HG03342 (cell line): Measurements from ENCODE around the gene NR1H4.
A peak's percentile ranks its signal among the peaks of the same experiment; 100 is the strongest.
"Not testable (repeated sequence)": the region's sequence is repeated elsewhere in the genome, so short reads cannot be mapped to it uniquely, and the experiment has no call there.

ENCODE experiments used
- ATAC-seq: cut with Tn5 transposase; IDR thresholded peaks from one replicate; pipeline ENCODE4 v1.9.1; 2021; ENCODE audit warnings: mild to moderate bottlenecking, moderate library complexity; ENCODE audit not compliant: unreplicated experiment

Gene NR1H4

DNA sequence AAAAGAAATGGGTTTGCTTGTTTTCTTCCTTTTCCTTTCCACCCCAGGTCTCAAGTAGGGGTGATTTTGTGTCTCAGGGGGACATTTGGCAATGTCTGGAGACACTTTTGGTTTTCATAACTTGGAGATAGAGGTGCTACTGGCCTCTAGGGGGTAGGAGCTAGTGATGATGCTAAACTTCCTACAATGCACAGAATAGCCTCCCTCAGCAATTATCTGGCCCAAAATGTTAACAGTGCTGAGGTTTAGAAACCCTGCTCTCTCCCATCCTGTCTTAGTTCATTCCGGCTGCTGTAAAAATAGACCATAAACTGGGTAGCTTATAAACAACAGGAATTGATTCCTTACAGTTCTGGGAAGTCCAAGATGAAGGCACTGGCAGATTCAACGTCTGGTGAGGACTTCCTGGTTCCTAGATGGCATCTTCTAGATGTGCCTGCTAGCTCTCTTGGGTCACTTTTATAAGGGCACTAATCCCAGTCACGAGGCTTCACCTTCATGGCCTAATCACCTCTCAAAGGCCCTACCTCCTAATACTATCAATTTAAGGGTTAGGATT is 92.4 kb downstream of the NR1H4 start:
- ATAC-seq = no peak

DNA sequence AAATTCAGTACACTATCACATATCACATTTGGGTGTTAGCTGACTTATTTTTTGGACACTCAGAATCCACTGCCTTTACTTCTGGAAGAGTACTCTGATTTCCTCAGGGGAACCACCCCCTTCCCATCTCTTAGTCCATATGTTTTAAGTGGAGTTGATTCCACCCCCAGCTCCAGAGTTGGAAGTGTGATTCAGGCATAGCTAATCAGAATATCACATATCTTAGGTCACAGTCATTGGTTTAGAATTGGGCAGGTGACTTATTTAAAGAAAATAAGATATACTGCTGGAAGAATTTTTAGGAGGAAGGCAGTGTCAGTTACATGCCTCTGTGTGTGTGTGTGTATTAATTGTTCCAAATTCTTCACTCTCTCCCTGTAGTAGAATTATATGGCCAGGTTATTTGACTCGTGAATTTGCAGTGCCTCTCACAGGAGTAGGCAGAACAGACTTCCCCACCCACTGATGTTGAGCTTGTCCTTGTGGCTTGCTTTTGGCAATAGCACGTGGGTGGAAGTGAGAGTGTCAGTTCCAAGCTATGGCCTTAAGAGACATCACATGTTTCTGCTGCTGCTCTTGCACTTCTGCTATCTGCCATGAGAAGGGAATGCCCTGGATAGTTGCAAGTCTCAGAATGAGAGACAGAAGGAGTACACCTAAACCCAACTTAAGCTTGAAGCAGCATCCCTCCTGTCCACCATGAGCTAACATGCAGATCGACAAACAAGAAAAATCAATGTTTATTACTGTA is 93.4 kb downstream of the NR1H4 start:
- ATAC-seq = peak; percentile 93

DNA sequence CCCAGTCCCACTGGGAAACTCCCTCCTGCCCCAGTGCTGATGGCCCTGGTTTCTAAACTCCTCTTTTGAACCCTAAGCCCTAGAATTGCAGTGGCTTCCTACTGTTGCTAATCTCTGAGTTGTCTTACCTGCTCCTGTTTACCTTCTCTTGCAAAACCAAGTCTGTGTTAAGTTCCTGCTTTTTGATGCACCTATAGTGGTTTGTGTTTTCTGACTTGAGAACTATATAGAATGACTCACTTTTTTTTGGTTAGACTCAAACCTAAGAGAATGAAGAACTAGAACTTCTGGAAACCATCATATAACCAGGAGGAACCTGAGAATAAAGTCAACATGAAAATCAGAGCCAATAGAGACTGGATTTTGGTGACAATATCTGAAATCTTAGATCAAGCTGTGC is 94.3 kb downstream of the NR1H4 start:
- ATAC-seq = peak; percentile 38

DNA sequence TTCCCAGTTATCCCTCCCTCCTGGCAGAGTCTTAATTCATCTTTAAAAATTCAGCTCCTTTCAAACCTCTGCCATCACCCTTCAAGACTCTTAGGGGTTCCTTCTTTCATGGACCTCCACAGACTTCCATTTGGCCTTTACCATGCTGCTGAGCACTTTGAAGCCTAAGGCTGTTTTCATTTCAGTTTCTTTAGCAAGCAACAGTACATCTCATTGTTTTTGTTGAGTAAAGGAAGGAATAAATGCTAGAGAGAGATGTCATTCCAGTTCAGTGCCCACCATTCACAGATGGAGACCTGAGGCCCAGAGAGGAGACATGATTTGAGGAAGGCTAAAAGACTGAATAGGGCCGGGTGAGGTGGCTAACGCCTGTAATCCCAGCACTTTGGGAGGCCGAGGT is 98.5 kb downstream of the NR1H4 start:
- ATAC-seq = no peak

DNA sequence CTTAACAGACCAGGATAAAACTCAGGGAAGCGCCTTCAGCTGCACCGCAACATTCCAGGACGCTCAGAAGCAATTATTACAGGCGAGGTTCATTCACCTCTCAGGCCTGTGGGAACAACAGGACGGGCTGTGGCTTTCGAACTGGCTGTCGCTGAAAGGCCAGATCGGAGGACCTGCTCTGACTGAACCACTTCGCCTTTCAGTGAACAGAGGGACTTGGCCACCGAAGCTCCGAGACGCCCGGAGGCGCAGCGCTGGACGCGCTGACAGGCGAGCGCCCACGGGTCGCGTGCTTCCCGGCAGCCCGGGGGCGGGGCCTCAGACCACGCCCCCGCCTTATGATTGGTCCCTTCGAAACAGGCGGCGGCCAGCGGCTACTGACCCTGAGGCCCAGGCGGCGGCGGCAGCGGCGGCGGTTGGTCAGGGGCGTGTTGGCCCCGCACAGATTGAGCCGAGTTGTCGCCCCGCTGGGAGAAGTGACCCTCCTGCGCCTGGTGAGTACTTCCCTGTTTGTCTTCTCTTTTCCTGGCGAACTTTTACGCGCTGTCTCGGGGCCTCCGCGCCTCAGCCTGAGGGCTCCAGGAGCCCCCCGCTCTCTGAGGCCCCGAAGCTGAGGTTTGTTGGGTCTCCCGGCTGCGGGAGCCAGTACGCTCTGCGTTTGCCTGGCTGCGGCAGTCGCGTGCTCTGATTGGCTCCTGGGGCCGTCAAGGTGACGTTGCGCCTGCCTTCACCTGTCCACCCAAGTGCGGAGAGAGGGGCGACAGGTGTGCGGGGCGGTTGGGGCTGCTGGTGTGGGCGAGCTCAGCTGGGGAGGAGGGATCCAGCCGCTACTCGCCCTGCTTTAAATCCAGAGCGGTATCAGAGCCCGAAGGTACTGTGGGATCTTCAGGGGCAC is 99.9 kb downstream of the NR1H4 start, which contains the start of gene GAS2L3:
Gene GAS2L3, plus strand, starts transcription at position 393 of the 895 bp plus-strand sequence. CDS start 21,221 bp downstream, outside the sequence.
- ATAC-seq = peak; percentile 97

DNA sequence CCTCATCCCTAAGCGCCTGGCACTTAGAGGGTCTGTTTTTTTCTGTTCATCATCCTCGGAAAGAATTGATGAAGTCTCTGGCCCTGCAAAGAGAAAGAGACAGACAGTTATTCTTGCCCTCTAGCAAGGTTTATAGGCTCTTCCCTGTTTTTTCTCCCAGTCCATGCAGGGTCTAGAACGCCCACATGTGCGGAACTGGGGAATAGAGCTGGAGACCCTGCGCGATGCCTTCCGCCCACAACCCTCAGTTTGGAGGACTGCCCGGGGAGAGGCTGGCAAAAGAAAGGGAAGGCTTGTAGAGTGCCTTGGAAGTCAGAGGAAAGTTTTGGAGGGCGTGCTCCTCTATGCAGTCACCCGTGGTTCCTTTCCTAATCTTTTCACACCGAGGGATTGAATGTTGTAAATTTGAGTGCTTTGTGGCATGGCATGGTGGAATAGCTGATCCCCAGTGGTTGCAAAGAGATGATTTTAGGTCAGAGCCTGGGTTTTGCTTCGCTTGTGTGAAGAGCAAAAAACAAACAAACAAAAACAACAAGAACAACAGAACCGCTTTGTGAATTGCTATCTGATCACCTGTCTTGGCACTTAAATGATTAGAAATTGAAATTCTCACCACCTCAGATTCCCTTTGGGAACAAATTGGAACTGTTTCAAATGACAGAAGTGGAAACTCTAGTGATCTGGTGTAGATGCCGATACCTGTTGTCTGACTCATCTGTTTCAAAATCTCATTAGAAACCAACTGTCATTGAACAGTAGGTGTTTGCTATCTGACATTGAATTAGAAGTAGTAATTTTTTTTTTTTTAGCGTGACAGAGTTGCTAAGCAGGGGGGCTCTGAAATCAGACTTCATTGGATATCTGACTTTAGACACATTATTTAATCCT is 100.8 kb downstream of the NR1H4 start:
- ATAC-seq = peak; percentile 8

DNA sequence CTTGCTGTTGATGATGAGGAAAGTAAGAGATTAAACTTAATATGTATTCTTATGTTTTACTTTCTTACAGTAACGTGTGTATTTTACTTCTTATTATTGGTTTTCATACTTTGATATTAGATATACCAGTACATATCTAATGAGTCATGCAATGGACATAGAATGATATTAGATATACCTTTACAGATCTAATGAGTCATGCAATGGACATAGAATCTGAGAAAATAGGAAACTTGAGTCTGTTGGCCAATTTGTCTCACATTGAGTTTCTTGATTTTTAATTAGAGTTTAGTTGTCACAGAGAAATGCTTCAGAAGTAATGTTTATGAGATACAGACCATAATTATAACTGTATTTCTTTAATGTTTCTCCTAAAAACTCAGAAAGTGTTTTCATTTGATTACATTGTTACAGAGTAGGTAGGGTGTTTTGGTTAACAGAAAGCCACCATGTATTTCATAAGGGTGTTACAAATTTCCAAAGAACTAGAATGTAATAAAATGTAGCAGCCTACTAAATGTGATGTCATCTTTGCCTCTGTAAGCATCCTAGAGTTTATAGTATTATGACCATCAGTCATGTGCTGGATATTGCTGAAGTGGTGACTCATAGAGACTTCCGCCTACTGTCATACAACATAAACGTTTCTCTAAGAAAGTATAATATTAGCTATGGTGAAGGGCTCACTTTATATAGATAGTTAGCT is 102.8 kb downstream of the NR1H4 start:
- ATAC-seq = no peak

DNA sequence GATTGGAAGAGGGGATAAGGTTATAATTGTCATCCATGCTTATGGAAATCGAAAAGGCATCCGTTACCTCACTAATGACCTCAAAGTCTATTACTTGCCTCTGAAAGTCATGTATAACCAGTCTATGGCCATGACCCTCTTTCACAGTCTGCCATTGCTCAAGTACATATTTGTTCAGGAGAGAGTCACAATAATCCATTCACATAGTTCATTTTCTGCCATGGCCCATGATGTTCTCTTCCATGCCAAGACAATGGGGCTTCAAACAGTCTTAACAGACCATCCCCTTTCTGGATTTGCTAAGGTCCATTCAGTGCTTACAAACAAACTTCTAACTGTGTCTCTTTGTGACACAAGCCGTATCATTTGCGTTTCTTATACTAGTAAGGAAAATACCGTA is 105.3 kb downstream of the NR1H4 start:
- ATAC-seq = no peak

DNA sequence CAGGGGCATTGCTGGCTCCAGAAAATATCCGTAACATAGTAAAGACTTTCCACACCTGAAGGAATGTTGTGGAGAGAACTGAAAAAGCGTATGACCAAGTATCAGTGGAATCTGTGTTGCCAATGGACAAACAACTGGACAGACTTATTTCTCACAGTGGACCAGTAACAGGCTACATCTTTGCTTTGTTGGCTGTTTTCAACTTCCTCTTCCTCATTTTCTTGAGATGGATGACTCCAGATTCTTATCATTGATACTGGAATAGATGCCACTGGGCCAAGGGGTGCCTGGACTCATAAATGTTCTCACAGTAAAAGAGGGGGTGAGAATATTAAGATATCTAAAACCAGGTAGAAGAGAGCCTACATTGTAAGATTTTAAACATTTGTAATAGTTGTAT is 106.2 kb downstream of the NR1H4 start:
- ATAC-seq = no peak

DNA sequence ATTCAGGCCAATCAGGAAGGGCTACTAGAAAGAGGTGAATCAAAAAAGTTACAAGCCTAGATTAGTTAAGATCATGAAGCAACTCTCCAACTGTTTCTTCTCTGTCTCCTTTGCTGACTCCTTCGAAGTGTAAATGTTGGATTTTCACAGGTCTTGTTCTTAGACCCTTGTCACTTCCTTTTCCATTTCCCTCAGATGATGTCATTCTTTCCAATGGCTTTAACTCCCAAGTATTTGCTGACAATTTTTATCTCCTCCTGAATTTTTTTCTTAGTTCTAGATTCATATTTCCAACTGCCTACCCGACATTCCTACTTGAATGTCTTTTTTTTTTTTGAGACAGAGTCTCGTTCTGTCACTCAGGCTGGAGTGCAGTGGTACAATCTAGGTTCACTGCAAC is 110.6 kb downstream of the NR1H4 start:
- ATAC-seq = no peak

DNA sequence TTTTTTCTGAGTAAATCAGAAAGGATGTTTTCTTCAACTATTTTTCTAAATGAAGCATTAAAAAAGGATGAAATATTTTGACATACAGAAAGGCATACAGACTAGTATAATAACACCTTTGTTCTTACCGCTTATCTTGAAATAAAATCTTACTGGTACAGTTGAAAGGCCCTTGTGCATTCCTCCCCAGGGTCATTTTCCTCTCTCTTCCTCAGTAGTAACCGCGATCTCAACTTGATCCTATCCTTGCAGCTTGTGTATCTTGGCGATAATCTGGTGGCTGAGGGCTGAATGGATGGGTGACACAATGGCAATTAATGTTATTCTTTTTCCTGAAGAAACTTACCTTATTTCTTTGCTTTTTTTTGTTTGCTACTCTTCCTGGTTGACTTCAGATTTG is 118.3 kb downstream of the NR1H4 start:
- no peak for ATAC-seq

DNA sequence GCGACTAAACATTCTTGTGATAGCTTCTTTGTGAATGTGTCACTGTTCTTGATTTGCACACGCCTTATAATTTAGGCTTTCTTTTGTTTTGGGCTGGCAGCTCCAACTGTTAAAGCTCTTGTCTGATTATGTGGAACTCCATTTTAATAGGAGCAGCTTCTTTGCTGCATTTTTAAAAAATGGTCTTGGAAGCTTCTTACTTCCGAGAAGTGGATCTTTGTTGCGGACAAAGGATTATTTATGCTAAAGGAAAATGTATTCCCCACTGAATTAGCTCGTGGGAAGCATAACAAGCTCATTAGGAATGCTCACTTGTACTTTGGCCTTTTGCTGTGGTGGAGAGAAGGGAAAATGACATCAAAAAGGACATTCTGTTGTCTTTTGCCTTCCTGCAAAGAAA is 119.8 kb downstream of the NR1H4 start:
- no peak for ATAC-seq

DNA sequence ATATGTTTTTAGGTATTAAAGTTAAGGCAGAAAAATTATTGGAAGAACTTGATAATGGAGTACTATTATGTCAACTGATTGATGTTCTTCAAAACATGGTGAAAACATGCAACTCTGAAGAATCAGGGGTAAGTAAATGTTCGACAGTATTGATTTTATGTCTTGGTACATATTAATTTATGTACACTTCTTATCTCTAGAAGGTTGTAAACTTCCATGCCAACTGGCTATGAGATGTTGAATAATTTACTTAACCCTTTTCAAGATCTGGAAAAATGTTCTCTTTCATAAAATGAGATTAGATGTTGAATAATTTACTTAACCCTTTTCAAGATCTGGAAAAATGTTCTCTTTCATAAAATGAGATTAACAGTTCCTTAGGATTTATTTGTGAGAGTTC is 128.0 kb downstream of the NR1H4 start:
- no peak for ATAC-seq

DNA sequence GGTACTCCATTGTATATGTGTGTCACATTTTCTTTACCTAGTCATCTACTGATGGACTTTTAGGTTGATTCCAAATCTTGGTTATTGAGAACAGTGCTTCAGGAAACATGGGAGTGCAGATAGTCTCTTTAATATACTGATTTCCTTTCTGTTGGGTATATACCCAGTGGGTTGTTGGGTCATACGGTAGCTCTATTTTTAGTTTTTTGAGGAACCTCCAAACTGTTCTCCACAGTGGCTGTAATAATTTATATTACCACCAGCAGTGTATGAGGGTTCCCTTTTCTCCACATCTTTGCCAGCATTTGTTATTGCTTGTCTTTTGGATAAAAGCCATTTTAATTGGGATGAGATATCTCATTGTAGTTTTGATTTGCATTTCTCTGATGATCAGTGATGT is 129.3 kb downstream of the NR1H4 start:
- not testable (repeated sequence) for ATAC-seq

DNA sequence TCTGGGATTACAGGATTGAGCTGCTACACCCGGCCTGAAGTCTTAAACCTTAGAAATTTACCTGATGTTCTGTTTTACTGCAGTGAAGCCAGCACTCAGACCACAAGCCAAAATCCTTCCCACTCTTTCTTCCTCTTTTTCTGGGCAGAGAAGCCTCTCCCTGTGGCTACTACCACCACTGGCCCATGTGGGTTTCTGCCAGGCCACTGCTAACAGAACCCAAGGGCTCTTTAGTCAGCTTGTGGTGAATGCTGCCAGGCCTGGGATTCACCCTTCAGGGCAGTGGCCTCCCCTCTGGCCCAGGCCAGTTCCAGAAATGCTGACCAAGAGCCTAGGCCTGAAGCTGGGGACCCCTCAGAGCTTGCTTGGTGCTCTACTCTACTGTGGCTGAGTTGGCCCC is 135.1 kb downstream of the NR1H4 start:
- no peak for ATAC-seq

DNA sequence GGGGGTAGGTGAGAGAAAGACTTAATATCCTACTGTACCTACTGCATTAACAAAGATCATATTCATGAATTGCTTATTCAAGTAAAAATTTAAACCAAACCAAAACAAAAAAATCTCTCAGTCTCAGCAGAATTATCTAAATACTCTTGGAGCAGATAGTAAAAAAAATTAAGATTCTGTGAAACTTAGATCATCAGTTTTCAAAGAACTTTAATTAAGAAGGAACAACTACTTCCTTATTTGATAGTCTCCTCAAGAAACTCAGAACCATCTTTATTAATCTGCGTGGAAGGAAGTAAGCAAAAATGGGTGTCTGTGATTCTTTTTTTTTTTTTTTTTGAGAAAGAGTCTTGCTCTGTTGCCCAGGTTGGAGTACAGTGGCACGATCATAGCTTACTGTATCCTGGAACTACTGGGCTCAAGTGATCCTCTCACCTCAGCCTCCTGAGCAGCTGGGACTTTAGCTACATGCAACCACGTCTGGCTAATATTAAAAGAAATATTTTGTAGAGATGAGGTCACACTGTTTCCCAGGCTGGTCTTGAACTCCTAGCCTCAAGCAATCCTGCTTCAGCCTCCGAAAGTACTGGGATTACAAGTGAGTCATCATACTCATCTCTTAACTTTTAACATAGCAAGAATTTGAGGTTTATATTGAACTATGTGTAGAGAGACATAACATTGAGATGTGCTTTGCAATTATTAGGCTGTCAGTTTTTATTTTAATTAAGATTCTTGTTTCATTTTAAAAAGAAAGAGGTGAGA is 137.2 kb downstream of the NR1H4 start:
- no peak for ATAC-seq

DNA sequence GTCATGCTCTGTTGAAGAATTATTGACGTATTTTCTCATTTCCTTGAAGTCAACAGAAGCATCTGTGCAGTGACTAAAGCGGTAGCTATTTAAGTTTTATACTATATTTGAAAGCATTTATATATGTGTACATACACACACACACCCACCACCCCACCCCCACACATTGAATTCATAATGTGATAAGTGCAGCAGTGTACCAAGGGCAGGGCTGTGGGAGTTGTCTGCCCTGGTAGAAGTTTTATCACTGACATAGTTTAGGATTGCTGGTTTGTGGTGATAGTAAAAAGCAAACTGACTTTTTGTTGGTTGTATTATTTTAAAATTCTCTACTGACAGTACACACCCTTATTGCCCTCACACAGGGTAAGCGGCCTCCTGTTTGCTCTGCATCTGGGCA is 138.9 kb downstream of the NR1H4 start:
- no peak for ATAC-seq
